Left ventricle myocardium superior (tissue), 1 donor: ENCODE results near the gene BMS1. TPM values are rescaled to one million over a fixed set of nuclear protein-coding genes. Genes with fewer than 3 reads are reported as not detected.
"Not testable (repeated sequence)": the region's sequence is repeated elsewhere in the genome, so short reads cannot be mapped to it uniquely, and the experiment has no call there.

ENCODE experiments used
- ATAC-seq: fragments of 200-7000 bp; cut with Tn5 transposase; one replicate; pipeline ENCODE4 v1.9.1; 2020; ENCODE audit warnings: mild to moderate bottlenecking, moderate library complexity
- DNase-seq: peaks from one replicate; pipeline ENCODE4 v3.0.0-alpha.2; 2020
- intact Hi-C: fragments of 100-400 bp; cut with micrococcal nuclease; formaldehyde crosslinking; loops from one replicate; pipeline ENCODE4 v1.11.0; 2022
- long read RNA-seq: library from polyadenylated mRNA; unstranded; transcript quantifications from one replicate; pipeline ENCODE4 v2.0.0, GENCODE V29; 2021
- total RNA-seq: library from RNA; stranded (reverse); fragmentation: NEBNext Ultra II Directional; extraction: Animal tissue kit (Norgen Biotek cat#: 25700); gene quantifications from one replicate; pipeline ENCODE4 v1.2.1, GENCODE V29; 2021
- donor health status: DM: no; HTN: yes; CAD: no; lungs with severe emphysema.

The BMS1 gene
- 14.7 TPM for total RNA-seq
- long read RNA-seq, full-length matches to known transcripts = 20 of 59 reads
- long read RNA-seq, partial matches to known transcripts = 23 of 59 reads
- long read RNA-seq, other reads (novel, unspliced or antisense) = 16 of 59 reads

- ATAC-seq (peak; percentile 98), DNase-seq (peak; percentile 90)
- intact Hi-C loops = no loop called here
Observed at GRCh38 chr10:42782446-42783180, at the start of gene BMS1. TSS of gene BMS1 (plus strand) at chr10:42782795. CDS start at chr10:42784395, 1,600 bp downstream.

DNA sequence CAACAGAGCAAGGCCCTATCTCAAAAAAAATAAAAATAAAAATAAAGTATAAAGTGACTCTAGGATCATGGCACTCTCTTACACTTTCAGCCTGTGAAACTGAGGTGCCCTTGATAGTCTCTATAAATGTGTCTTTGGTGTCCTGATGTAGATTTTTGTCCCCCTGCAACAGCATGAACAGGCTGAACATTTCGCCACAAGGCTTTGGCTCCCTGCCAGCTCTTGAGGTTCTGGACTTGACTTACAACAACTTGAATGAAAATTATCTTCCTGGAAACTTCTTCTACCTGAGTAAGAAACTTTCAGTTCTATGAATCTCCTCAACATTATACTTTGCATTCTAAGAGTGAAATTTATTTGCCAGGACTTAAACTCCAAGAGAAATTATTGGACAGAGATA lies 48.1 kb upstream of the BMS1 start:
- no peak for DNase-seq
- intact Hi-C loops = no loop called here
- no peak for ATAC-seq

GRCh38 chr10:42738679-42739078 lies 43.9 kb upstream of the BMS1 start:
- DNase-seq (no peak), ATAC-seq (no peak)
- intact Hi-C loops = no loop called here

- ATAC-seq, DNase-seq, intact Hi-C loops: not testable (repeated sequence)
Observed at GRCh38 chr10:42741536-42741935, 41.1 kb upstream of the BMS1 start.

- intact Hi-C loops = no loop called here
- no peak for DNase-seq
- ATAC-seq = no peak
Observed at GRCh38 chr10:42743697-42744096, 38.9 kb upstream of the BMS1 start.

DNA sequence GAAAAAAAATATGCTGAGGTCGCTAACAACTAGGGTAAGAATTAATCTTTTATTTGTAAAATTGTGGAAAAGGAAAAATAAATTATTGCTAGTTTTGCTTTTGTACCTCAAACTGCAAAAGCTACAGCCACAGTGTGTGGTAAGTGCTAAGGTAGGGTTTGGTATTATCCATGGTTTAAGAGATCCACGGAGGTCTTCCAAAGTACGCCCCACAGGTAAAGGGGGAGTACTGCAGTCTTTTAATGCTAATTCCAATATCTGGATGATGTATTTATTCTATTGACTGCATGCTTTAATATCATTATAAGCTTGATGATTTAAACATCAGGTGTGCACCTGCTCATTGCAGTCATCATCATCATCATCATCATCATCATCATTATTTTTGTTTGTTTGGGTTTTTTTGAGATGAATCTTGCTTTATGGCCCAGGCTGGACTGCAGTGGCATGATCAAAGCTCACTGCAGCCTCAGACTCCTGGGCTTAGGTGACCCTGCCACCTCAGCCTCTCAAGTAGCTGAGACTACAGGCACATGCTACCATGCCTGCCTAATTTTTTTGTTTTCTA lies 38.4 kb upstream of the BMS1 start:
- DNase-seq (no peak), ATAC-seq (no peak)
- intact Hi-C loops = no loop called here

GRCh38 chr10:42753126-42753506 lies 29.5 kb upstream of the BMS1 start:
- ATAC-seq (peak; percentile 93), DNase-seq (peak; percentile 90)
- intact Hi-C loops = no loop called here

DNA sequence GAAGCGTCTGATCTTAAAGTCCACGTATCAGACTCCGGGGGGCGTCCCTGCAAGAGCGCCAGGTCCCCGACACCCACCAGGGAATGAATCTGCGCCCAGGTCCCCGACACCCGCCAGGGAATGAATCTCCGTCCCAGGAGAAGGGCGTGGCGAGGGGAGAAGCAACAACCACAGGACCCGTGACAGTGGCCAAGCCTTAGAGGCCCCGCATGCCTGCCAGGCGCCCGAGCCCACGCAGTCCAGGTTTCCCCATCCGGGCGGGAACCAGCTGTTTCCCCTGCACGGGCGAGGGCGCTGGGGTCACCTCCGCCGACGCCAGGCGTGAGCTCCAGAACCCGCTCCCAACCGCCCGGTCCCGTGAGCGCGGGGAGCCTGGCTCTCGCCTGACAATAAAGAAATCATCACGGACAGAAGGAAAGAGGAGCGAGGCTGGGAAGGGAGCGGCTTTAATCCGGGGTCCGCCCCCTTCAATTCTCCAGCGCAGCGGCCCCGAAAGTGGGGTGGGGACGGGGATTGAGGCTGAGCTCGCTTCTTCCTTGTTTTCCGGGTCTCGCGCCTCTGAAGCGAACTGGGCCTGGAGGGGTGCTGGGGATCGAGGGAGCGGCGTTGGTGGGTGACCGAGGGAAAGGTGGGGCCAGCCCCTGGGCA lies 29.0 kb upstream of the BMS1 start:
- intact Hi-C loops = no loop called here
- peak; percentile 55 for DNase-seq

GRCh38 chr10:42754155-42755027 lies 28.2 kb upstream of the BMS1 start:
- DNase-seq (peak; percentile 73), ATAC-seq (peak; percentile 73)
- intact Hi-C loops = no loop called here

More for the DNA sequence above, 29.0 kb upstream of the BMS1 start:
- peak; percentile 40 for ATAC-seq

- intact Hi-C loops = no loop called here
- ATAC-seq (peak; percentile 21), DNase-seq (peak; percentile 39)
Observed at GRCh38 chr10:42755028-42755451, 27.6 kb upstream of the BMS1 start.

DNA sequence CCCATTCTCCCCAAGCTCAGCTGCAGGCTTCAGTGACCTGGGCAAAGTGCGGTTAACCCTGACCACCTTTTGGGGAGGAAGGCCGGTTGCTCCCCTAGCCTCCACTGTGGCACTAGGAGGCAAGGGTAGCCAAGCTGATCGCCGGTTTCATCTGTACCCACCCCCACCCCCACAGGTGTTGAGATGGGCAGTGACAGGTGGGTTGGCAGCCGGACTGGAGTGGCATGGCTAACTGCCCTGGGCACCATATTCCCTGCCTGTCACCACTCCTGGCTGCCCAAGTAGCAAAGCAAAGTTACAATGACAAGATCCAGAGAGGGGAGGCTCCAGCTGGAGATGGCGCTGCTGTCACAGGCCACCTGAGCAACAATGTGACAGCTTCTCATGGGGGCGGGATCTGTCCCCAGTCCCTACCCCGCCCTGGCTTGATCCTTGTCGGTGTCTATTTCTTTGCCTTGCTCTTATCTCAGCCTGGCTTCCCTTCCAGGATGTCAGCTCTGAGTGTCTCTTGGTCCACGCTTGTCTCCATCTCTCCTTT lies 27.0 kb upstream of the BMS1 start:
- ATAC-seq = no peak
- intact Hi-C loops = no loop called here
- DNase-seq = no peak

DNA sequence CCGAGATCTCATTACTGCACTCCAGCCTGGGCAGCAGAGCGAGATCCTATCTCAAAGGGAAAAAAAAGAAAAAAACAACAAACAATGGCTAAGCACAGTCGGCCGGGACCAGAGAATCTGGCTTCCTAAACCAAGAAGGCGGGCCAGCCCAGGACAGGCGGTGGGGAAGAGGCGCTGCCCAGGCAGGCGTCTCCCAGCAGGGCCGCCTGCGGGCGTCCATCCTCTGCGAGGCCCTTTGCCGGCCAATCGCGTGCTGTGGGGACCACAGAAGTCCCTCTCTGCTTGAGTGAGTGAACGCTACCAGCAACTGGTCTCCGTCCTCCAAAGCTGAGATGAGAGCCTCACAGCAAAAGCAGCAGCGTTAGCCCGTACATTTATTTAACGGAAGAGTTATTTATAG lies 14.7 kb upstream of the BMS1 start:
- no peak for DNase-seq
- intact Hi-C loops = no loop called here
- ATAC-seq = no peak

GRCh38 chr10:42768581-42769152 lies 13.9 kb upstream of the BMS1 start:
- intact Hi-C loops = no loop called here

GRCh38 chr10:42769173-42769572 lies 13.4 kb upstream of the BMS1 start:
- no peak for ATAC-seq
- no peak for DNase-seq
- intact Hi-C loops = no loop called here

More at GRCh38 chr10:42768581-42769152, 13.9 kb upstream of the BMS1 start:
- no peak for ATAC-seq
- DNase-seq = no peak

GRCh38 chr10:42769673-42770072 lies 12.9 kb upstream of the BMS1 start:
- DNase-seq (no peak), ATAC-seq (no peak)
- intact Hi-C loops = no loop called here

- intact Hi-C loops = no loop called here
- DNase-seq = no peak
- no peak for ATAC-seq
Observed at GRCh38 chr10:42776681-42777080, 5.9 kb upstream of the BMS1 start.

- intact Hi-C loops = no loop called here
- DNase-seq = no peak
- no peak for ATAC-seq
Observed at GRCh38 chr10:42780456-42780855, 2.1 kb upstream of the BMS1 start.

DNA sequence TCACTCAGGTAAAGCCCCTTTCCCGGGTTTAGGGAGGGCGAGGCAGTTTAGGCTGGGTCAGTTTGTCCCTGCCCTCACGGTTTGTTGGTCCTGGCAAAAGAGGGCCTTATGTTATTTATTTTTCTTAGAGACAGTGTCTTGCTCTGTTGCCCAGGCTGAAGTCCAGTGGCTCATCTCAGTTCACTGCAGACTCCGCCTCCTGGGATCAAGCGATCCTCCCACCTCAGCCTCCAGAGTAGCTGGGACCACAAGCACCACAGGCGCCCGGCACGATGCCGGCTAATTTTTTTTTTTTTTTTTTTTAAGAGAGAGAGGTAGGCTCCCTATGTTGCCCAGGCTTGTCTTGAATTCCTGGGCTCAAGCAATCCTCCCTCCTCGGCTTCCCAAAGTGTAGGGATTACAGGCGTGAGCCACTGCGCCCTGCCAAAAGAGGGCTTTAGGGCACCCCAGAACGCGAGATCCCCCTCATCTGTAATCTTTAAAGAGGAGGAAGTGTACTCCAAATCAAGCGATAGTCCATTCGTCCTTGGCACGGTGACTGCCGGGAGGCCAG lies 626 bp upstream of the BMS1 start:
- intact Hi-C loops = no loop called here
- ATAC-seq = peak; percentile 20
- DNase-seq = no peak

DNA sequence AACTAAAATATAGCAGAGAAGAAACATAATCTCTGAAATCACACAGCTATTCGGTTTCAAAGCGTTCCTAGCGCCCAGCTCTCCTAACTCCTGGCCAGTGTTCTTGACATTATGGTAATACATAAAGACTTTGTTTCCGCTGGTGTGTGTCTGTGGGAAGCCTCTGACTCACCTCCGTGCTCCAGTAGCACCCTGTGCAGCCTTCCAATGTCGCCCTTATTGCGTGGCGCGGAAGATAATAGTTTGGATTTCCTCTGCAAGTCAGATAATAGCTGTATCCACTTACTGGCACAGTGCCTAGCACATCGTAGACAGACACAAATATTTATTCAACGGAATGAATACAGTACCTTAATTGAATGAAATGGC lies 570 bp downstream of the BMS1 start:
- DNase-seq (no peak), ATAC-seq (no peak)
- intact Hi-C loops = no loop called here
